ENCODE data around the gene EFEMP1. TPM values are rescaled to one million over a fixed set of nuclear protein-coding genes. Genes with fewer than 3 reads are reported as not detected.

Gene EFEMP1
- total RNA-seq, 1 experiment from 2014 or later: 24.0 TPM

DNA sequence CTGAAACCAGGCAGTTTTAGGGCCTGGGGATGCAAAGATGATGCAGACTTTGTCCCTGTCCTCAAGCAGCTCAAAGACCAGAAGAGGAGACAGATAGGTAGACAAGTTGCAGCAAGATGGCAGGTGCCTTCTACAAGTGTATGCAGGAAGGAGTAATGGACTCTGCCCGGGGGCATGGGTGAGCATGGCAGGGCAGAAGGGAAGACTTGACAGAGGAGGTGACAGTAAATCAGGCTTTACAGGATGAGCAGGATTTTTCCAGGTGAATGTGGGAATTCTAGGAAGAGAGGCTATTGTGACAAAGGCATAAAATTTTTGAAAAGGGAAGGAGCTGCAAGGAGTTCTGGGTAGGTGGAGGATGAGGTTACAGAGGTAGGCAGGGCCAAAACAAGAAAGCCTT, 4.7 kb downstream of the EFEMP1 start:
- POLR2A ChIA-PET: no interaction called here
- no peak overlapping the region for H3K27ac Mint-ChIP-seq

More for the DNA sequence above, 4.7 kb downstream of the EFEMP1 start:
- Mint-ChIP-seq H3K27me3 (ENCODE audit: low read depth) (peaks cover 22% of the 10 kb centered on the region), H3K4me3 (no peak overlapping the region), H3K4me1 (peaks cover 15% of the 10 kb centered on the region), H3K9me3 (no peaks in the 10 kb centered on the region), H3K36me3 (peaks cover 2% of the 10 kb centered on the region; the same call in 1 of the 2 replicates)
- DNase-seq (ENCODE audit: low spot score) (no peak), ATAC-seq (no peak)
- TF ChIP-seq, protein P1, sequence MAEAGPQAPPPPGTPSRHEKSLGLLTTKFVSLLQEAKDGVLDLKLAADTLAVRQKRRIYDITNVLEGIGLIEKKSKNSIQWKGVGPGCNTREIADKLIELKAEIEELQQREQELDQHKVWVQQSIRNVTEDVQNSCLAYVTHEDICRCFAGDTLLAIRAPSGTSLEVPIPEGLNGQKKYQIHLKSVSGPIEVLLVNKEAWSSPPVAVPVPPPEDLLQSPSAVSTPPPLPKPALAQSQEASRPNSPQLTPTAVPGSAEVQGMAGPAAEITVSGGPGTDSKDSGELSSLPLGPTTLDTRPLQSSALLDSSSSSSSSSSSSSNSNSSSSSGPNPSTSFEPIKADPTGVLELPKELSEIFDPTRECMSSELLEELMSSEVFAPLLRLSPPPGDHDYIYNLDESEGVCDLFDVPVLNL (CRISPR knock-in tag; IDR thresholded peaks at IDR 0.05; ENCODE audit: borderline replicate concordance, low read depth): no peak
- TF ChIP-seq, protein P2, sequence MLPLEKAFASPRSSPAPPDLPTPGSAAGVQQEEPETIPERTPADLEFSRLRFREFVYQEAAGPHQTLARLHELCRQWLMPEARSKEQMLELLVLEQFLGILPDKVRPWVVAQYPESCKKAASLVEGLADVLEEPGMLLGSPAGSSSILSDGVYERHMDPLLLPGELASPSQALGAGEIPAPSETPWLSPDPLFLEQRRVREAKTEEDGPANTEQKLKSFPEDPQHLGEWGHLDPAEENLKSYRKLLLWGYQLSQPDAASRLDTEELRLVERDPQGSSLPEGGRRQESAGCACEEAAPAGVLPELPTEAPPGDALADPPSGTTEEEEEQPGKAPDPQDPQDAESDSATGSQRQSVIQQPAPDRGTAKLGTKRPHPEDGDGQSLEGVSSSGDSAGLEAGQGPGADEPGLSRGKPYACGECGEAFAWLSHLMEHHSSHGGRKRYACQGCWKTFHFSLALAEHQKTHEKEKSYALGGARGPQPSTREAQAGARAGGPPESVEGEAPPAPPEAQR (CRISPR knock-in tag; IDR thresholded peaks at IDR 0.05): no peak
- TF ChIP-seq, protein P3, sequence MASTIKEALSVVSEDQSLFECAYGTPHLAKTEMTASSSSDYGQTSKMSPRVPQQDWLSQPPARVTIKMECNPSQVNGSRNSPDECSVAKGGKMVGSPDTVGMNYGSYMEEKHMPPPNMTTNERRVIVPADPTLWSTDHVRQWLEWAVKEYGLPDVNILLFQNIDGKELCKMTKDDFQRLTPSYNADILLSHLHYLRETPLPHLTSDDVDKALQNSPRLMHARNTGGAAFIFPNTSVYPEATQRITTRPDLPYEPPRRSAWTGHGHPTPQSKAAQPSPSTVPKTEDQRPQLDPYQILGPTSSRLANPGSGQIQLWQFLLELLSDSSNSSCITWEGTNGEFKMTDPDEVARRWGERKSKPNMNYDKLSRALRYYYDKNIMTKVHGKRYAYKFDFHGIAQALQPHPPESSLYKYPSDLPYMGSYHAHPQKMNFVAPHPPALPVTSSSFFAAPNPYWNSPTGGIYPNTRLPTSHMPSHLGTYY (CRISPR knock-in tag; IDR thresholded peaks at IDR 0.05): no peak
- no peak for TF ChIP-seq TEAD1 (CRISPR knock-in tag; IDR thresholded peaks at IDR 0.05)
- TF ChIP-seq EMX1 (CRISPR knock-in tag; IDR thresholded peaks at IDR 0.05): no peak
- TF ChIP-seq ZNF121 (CRISPR knock-in tag; IDR thresholded peaks at IDR 0.05): no peak
- TF ChIP-seq ZNF232 (CRISPR knock-in tag; IDR thresholded peaks at IDR 0.05): no peak
- TF ChIP-seq, protein P4, sequence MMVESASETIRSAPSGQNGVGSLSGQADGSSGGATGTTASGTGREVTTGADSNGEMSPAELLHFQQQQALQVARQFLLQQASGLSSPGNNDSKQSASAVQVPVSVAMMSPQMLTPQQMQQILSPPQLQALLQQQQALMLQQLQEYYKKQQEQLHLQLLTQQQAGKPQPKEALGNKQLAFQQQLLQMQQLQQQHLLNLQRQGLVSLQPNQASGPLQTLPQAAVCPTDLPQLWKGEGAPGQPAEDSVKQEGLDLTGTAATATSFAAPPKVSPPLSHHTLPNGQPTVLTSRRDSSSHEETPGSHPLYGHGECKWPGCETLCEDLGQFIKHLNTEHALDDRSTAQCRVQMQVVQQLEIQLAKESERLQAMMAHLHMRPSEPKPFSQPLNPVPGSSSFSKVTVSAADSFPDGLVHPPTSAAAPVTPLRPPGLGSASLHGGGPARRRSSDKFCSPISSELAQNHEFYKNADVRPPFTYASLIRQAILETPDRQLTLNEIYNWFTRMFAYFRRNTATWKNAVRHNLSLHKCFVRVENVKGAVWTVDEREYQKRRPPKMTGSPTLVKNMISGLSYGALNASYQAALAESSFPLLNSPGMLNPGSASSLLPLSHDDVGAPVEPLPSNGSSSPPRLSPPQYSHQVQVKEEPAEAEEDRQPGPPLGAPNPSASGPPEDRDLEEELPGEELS (CRISPR knock-in tag; IDR thresholded peaks at IDR 0.05): no peak
- TF ChIP-seq TP53 (CRISPR knock-in tag; IDR thresholded peaks at IDR 0.05): no peak
- no peak for TF ChIP-seq ESRRA (CRISPR knock-in tag; IDR thresholded peaks at IDR 0.05; ENCODE audit: borderline replicate concordance)
- TF ChIP-seq, protein P5, sequence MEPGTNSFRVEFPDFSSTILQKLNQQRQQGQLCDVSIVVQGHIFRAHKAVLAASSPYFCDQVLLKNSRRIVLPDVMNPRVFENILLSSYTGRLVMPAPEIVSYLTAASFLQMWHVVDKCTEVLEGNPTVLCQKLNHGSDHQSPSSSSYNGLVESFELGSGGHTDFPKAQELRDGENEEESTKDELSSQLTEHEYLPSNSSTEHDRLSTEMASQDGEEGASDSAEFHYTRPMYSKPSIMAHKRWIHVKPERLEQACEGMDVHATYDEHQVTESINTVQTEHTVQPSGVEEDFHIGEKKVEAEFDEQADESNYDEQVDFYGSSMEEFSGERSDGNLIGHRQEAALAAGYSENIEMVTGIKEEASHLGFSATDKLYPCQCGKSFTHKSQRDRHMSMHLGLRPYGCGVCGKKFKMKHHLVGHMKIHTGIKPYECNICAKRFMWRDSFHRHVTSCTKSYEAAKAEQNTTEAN (CRISPR knock-in tag; IDR thresholded peaks at IDR 0.05): no peak
- no peak for TF ChIP-seq MXD4 (CRISPR knock-in tag; IDR thresholded peaks at IDR 0.05; ENCODE audit: borderline replicate concordance)
- no peak for TF ChIP-seq ZNF396 (CRISPR knock-in tag; IDR thresholded peaks at IDR 0.05; ENCODE audit: borderline replicate concordance)
- no peak for TF ChIP-seq GRHL2 (CRISPR knock-in tag; IDR thresholded peaks at IDR 0.05; ENCODE audit: insufficient replicate concordance, severe bottlenecking)
- TF ChIP-seq, protein P6, sequence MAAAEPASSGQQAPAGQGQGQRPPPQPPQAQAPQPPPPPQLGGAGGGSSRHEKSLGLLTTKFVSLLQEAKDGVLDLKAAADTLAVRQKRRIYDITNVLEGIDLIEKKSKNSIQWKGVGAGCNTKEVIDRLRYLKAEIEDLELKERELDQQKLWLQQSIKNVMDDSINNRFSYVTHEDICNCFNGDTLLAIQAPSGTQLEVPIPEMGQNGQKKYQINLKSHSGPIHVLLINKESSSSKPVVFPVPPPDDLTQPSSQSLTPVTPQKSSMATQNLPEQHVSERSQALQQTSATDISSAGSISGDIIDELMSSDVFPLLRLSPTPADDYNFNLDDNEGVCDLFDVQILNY (CRISPR knock-in tag; IDR thresholded peaks at IDR 0.05): no peak
- TF ChIP-seq, protein P7, sequence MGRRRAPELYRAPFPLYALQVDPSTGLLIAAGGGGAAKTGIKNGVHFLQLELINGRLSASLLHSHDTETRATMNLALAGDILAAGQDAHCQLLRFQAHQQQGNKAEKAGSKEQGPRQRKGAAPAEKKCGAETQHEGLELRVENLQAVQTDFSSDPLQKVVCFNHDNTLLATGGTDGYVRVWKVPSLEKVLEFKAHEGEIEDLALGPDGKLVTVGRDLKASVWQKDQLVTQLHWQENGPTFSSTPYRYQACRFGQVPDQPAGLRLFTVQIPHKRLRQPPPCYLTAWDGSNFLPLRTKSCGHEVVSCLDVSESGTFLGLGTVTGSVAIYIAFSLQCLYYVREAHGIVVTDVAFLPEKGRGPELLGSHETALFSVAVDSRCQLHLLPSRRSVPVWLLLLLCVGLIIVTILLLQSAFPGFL (CRISPR knock-in tag; IDR thresholded peaks at IDR 0.05; ENCODE audit: borderline replicate concordance): no peak
- TF ChIP-seq NR1H2 (CRISPR knock-in tag; IDR thresholded peaks at IDR 0.05): no peak
- TF ChIP-seq, protein P8, sequence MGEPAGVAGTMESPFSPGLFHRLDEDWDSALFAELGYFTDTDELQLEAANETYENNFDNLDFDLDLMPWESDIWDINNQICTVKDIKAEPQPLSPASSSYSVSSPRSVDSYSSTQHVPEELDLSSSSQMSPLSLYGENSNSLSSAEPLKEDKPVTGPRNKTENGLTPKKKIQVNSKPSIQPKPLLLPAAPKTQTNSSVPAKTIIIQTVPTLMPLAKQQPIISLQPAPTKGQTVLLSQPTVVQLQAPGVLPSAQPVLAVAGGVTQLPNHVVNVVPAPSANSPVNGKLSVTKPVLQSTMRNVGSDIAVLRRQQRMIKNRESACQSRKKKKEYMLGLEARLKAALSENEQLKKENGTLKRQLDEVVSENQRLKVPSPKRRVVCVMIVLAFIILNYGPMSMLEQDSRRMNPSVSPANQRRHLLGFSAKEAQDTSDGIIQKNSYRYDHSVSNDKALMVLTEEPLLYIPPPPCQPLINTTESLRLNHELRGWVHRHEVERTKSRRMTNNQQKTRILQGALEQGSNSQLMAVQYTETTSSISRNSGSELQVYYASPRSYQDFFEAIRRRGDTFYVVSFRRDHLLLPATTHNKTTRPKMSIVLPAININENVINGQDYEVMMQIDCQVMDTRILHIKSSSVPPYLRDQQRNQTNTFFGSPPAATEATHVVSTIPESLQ (CRISPR knock-in tag; IDR thresholded peaks at IDR 0.05): no peak
- no peak for TF ChIP-seq SMAD4 (CRISPR knock-in tag; IDR thresholded peaks at IDR 0.05)
- no peak for TF ChIP-seq NFE2L1 (CRISPR knock-in tag; IDR thresholded peaks at IDR 0.05)
- CTCF ChIA-PET: interaction anchor here (1.4 kb wide), 1 partner anchor 147 kb away, joined by 4 read pairs; no protein-coding TSS in a partner anchor

Measured in WTC11 (cell line).